ENCODE data around the gene APOC4.
"Not testable (repeated sequence)": the region's sequence is repeated elsewhere in the genome, so short reads cannot be mapped to it uniquely, and the experiment has no call there.

The APOC4 gene

GRCh38 chr19:44942067-44942571, at the start of gene APOC4:
Gene APOC4, plus strand, starts transcription at chr19:44942237. Its CDS starts 41 bp downstream, at chr19:44942278.
- DNase-seq: no peak

DNA sequence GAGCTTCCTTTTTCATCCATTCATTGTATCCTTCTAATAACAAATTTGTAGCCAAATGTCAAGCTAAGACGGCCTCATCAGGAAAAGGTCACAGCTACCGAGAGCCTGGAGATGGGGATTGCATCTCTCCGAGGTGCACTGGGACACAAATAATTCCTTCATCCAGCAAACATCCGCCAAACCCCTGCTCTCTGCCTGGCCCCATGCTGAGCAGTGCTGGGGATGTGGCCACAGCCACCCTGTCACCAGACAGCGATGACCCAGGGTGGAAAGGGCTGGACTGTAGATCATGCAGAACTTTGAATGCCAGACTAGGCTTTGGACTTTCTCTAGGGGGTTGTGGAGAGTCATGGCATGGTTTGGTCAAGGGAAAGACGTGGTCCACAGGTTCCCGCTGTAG, 49.1 kb upstream of the APOC4 start:
- no peak for DNase-seq

GRCh38 chr19:44893332-44894051, 48.5 kb upstream of the APOC4 start:
- no peak for DNase-seq

- DNase-seq: no peak
These were observed 48.0 kb upstream of the APOC4 start for GRCh38 chr19:44894052-44894400.

GRCh38 chr19:44894946-44895345, 47.1 kb upstream of the APOC4 start:
- DNase-seq: no peak

DNA sequence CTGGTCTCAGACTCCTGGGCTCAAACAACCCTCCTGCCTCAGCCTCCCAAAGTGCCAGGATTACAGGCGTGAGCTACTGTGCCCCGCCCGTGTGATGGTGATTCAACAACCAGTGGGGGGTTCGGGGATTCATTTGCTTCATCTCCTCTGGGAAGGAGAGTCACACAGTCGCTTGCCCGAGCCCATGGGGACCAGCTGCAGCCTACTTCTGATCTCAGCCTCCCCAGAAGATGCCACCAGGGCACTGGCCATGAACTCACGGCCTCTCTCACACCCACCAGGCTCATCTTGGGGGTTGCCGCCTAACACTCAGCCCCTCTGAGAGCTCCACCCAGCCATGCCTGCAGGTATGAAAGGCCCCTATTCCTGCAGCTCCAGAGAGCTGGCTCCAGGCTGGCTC, 44.2 kb upstream of the APOC4 start:
- no peak for DNase-seq

DNA sequence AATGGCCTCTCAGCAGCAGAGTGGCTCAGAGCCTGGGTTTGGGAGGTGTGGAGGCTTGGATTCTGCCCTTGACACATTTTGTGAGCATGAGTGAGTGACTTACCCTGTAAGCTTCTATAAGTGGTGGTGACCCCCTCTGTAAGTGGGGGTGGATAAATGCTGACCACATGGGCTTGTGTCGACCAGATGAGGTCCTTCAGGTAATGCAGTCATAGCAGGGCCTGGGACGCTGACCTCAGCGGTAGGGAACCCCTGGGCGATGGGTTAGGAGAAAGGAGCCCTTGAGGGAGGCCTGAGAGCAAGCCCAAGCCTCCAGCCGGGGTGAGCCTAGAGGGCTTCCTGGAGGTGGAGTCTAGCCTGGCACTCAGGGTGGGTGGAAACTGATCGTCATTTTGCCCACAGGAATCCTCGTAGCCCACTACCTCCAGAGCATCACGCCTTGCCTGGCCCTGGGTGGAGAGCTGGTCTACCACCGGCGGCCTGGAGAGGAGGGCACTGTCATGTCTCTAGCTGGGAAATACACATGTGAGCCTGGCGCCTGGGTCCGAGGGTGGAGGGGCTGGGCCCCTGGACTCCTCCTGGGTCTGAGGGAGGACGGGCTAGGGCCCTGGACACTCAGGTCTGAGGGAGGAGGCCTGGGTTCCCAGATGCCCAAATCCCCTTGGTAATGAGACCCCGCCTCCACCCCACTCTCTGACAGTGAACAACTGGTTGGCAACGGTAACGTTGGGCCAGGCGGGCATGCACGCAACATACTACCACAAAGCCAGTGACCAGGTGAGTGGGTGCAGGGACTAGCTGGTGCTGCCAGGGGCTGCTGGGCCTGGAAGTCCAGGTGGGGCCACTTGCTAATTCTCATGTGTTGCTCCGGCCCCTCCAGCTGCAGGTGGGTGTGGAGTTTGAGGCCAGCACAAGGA, 41.5 kb upstream of the APOC4 start:
- DNase-seq: no peak

- DNase-seq: no peak
These were observed 38.8 kb upstream of the APOC4 start for GRCh38 chr19:44903216-44903601.

DNA sequence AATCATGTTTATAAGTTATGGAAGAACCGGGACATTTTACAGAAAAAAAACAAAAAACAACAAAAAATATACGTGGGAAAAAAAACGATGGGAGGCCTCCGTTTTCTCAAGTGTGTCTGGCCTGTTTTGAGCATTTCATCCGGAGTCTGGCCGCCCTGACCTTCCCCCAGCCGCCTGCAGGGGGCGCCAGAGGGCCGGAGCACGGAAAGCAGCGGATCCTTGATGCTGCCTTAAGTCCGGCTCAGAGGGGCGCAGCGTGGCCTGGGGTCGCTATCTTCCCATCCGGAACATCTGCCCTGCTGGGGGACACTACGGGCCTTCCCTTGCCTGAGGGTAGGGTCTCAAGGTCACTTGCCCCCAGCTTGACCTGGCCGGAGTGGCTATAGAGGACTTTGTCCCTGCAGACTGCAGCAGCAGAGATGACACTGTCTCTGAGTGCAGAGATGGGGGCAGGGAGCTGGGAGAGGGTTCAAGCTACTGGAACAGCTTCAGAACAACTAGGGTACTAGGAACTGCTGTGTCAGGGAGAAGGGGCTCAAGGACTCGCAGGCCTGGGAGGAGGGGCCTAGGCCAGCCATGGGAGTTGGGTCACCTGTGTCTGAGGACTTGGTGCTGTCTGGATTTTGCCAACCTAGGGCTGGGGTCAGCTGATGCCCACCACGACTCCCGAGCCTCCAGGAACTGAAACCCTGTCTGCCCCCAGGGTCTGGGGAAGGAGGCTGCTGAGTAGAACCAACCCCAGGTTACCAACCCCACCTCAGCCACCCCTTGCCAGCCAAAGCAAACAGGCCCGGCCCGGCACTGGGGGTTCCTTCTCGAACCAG, 38.2 kb upstream of the APOC4 start:
- DNase-seq: peak; percentile 75

- no peak for DNase-seq
These were observed 37.5 kb upstream of the APOC4 start for GRCh38 chr19:44904426-44904994.

- DNase-seq: no peak
These were observed 36.4 kb upstream of the APOC4 start, which contains the start of gene APOE for GRCh38 chr19:44905437-44906160. Gene APOE, plus strand, starts transcription at chr19:44905796. Its CDS starts 829 bp downstream, at chr19:44906625.

- DNase-seq: no peak
These were observed 34.4 kb upstream of the APOC4 start for GRCh38 chr19:44907613-44908012.

- no peak for DNase-seq
These were observed 33.8 kb upstream of the APOC4 start for GRCh38 chr19:44908074-44908835.

GRCh38 chr19:44908836-44909261, 33.2 kb upstream of the APOC4 start:
- no peak for DNase-seq

DNA sequence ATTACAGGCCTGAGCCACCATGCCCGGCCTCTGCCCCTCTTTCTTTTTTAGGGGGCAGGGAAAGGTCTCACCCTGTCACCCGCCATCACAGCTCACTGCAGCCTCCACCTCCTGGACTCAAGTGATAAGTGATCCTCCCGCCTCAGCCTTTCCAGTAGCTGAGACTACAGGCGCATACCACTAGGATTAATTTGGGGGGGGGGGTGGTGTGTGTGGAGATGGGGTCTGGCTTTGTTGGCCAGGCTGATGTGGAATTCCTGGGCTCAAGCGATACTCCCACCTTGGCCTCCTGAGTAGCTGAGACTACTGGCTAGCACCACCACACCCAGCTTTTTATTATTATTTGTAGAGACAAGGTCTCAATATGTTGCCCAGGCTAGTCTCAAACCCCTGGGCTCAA, 32.3 kb upstream of the APOC4 start:
- no peak for DNase-seq

DNA sequence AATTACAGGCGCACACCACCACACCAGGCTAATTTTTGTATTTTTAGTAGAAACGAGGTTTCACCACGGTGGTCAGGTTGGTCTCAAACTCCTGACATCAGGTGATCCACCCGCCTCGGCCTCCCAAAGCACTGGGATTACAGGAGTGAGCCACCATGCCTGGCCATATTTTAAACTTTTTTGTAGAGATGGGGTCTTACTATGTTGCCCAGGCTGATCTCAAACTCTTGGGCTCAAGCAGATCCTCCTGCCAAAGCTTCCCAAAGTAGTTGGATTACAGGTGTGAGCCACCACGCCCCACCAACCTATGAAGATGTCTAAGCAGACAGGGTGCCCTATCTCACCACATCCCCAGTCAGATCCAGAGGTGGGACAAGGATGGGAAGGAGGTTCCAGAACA, 30.1 kb upstream of the APOC4 start:
- not testable (repeated sequence) for DNase-seq

GRCh38 chr19:44912854-44913253, 29.2 kb upstream of the APOC4 start:
- no peak for DNase-seq

DNA sequence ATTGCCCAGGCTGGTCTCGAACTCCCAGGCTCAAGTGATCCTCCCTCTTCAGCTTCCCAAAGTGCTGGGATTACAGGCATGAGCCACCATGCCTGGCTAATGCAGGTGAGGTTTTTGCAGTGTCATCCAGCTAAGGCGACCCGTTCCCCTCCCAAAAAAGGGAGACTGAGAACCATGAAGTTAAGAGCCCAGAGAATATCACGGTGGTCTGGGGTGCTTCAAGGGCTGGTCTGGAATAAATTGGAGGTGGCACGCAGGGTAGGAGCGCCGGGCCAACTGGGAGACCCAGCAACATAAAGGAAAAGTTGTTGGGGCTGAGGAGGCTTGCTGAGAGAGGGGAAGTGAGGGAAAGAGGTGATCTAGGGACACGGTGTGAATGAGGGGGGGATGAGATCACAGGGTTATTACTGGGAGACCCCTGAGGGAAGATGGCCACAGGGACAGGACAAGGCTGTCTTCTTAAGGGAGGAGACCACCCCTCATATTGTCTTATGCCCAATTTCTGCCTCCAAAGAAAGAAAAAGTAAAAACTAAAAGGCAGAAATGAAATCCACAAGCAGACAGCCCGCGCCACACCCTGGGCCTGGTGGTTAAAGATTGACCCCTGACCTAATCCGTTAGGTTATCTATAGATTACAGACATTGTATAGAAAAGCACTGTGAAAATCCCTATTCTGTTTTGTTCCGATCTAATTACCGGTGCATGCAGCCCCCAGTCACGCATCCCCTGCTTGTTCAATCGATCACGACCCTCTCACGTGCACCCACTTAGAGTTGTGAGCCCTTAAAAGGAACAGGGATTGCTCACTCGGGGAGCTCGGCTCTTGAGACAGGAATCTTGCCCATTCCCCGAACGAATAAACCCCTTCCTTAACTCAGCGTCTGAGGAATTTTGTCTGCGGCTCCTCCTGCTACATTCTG, 28.3 kb upstream of the APOC4 start:
- not testable (repeated sequence) for DNase-seq

DNA sequence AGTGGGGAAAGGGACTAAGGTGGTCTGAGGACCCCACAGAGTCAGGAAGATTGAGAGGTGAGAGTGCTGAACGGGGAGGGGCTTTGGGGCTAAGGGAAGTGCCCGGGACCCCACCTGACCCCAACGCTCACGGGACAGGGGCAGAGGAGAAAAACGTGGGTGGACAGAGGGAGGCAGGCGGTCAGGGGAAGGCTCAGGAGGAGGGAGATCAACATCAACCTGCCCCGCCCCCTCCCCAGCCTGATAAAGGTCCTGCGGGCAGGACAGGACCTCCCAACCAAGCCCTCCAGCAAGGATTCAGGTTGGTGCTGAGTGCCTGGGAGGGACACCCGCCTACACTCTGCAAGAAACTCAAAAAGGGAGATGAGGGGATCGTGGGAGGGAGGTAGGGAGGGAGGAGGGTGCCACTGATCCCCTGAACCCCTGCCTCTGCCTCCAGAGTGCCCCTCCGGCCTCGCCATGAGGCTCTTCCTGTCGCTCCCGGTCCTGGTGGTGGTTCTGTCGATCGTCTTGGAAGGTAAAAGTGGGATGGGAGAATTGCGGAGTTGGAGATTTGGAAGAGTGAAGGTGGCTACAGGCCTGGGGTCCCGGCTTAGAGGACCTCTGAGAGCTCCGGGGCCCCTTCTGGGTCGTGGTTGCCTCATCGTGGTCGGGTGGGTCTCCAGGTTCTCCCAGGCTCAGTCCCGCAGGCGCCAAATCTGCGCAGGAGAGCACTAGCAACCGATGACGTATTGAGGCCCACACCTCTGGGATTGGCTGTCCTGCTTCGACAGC, 27.4 kb upstream of the APOC4 start, which contains the start of gene APOC1:
APOC1 (plus strand) TSS at position 176 of the 774 bp plus-strand sequence; CDS start at position 460, 284 bp downstream.
- peak; percentile 75 for DNase-seq
